LoVo (cell line): ENCODE results near the gene FBXL17.

Experiments used
- DNase-seq: peaks from one replicate; pipeline ENCODE4 v3.0.0-alpha.2; 2016; ENCODE audit warnings: low spot score

The FBXL17 gene

GRCh38 chr5:107809201-107810034 is 572.5 kb downstream of the FBXL17 start:
- DNase-seq: no peak
